ENCODE results near the gene PNPLA1. TPM values are rescaled to one million over a fixed set of nuclear protein-coding genes. Genes with fewer than 3 reads are reported as not detected.

The PNPLA1 gene
- total RNA-seq, 1 donor from 2014 or later, result not detected

DNA sequence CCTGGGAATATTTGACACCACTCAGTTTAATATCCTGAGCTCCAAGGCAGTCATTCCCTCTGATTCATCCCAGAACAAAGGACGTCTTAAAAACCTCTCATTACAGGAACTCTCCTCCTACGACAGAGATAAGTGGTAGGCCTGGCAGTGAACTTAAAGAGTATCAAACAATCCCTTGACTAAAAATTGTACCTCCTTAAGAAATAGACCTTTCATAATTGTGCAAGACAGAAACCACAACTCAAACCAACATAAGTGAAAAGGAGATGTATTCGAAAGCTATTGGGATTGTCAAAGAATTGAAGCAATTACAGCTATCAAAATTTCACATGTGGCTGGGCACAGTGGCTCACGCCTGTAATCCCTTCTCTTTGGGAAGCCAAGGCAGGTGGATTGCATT, 86.0 kb downstream of the PNPLA1 start:
- no peak for DNase-seq (ENCODE audit: low read depth, low spot score)

- DNase-seq (ENCODE audit: low read depth, low spot score), result no peak
These were observed 88.0 kb downstream of the PNPLA1 start for GRCh38 chr6:36357872-36358225.

Other genes with a start within 250 kb of the PNPLA1 start
- under 0.01 TPM in 1 of 2 replicates, not detected in the other for gene SLC26A8, start 245.4 kb upstream of the PNPLA1 start, total RNA-seq
- 59.4 and 69.6 TPM in 2 replicates for gene MAPK14, start 242.3 kb upstream of the PNPLA1 start, total RNA-seq
- gene MAPK13, start 139.5 kb upstream of the PNPLA1 start, total RNA-seq, result 1.3 and 2.5 TPM in 2 replicates
- 8.0 and 14.8 TPM in 2 replicates for gene BRPF3, start 73.3 kb upstream of the PNPLA1 start, total RNA-seq
- gene BNIP5, start 66.8 kb downstream of the PNPLA1 start, total RNA-seq, result not detected in 2 replicates
- 0.35 and 0.40 TPM in 2 replicates for gene ETV7, start 117.6 kb downstream of the PNPLA1 start, total RNA-seq
- gene PXT1, start 172.8 kb downstream of the PNPLA1 start, total RNA-seq, result 0.07 TPM in 2 replicates
- 79.6 and 81.6 TPM in 2 replicates for gene KCTD20, start 172.9 kb downstream of the PNPLA1 start, total RNA-seq